GM10847 (cell line): ENCODE measurements around the gene TMEM225.

Experiments used
- POLR2A ChIP-seq: IDR thresholded peaks from 2 replicates; pipeline ENCODE4 v1.6.1; 2011; ENCODE audit not compliant: insufficient read length; ENCODE audit errors: extremely low read depth

Gene TMEM225

GRCh38 chr11:123838199-123838598 lies 47.3 kb downstream of the TMEM225 start:
- no peak for TF ChIP-seq POLR2A

DNA sequence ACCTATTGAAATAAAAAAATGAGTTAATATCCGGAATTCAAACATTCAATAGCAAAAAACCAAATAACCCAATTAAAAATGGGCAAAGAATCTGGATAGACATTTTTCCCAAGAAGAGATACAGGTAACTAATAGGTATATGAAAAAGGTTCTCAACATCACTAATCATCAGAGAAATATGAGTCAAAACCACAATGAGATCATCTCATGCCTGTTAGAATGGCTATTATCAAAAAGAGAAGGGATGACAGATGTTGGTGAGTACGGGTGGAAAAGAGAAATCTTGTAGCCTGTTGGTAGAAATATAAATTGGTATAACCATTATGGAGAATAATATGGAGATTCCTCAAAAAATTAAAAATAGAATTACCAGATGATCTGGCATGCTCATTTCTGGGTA lies 52.4 kb downstream of the TMEM225 start:
- TF ChIP-seq POLR2A: no peak
